ENCODE results near the gene EIF1AX.

The EIF1AX gene

GRCh38 chrX:20080277-20080676 is 61.4 kb downstream of the EIF1AX start:
- no peak overlapping the region for H3K4me3 ChIP-seq (ENCODE audit: low read depth, low read length)
- in situ Hi-C loops (cut with HindIII; ENCODE audit: low sequenced_read_pairs): loop anchor here (5.0 kb wide), 1 partner anchor 78 kb away; no protein-coding TSS in a partner anchor
- no peak for TF ChIP-seq CTCF (IDR thresholded peaks at IDR 0.05; ENCODE audit: low read depth, low read length, missing control alignments)
- no peak for DNase-seq (ENCODE audit: low read depth)
